IMR-90 (cell line): ENCODE data around the gene NECAB2. TPM values are rescaled to one million over a fixed set of nuclear protein-coding genes. Genes with fewer than 3 reads are reported as not detected.

Experiments
- ATAC-seq: fragments of 200-7000 bp; cut with Tn5 transposase; 2 replicates; pipeline ENCODE4 v1.9.1; 2020; ENCODE audit warnings: low read depth, mild to moderate bottlenecking, moderate library complexity
- BruUV-seq: library from RNA; stranded (reverse); fragments of 400-500 nt; replicated peaks from 2 replicates; lab custom pipeline; 2021; lab: Mats Ljungman, UMichigan
- CTCF ChIA-PET: fragments of 300-600 bp; formaldehyde crosslinking; extraction: SDS; loops from one replicate; lab custom pipeline; 2021; ENCODE audit warnings: antibody characterized with exemption; lab: Yijun Ruan, JAX
- POLR2A ChIA-PET: fragments of 300-600 bp; sonication (Branson Sonifier 250); formaldehyde crosslinking; loops from one replicate; lab custom pipeline; 2022; ENCODE audit warnings: antibody characterized with exemption; ENCODE audit not compliant: unreplicated experiment; lab: Charles Lee
- DNase-seq: peaks from one replicate; pipeline ENCODE4 v3.0.0; 2013
- H2AFZ ChIP-seq: replicated peaks from 2 replicates; pipeline ENCODE3; 2013; ENCODE audit warnings: low read length, mild to moderate bottlenecking; ENCODE audit not compliant: poor library complexity
- H2AK5ac ChIP-seq: 2 replicates; pipeline ENCODE4 v1.6.1; 2013; ENCODE audit warnings: low read depth, low read length, inconsistent platforms
- H2AK9ac ChIP-seq: replicated peaks from 2 replicates; pipeline ENCODE3; 2013; ENCODE audit warnings: mild to moderate bottlenecking, low read depth, low read length, moderate library complexity; ENCODE audit not compliant: poor library complexity
- H2BK120ac ChIP-seq: 2 replicates; pipeline ENCODE4 v1.6.1; 2013; ENCODE audit warnings: low read depth, low read length, inconsistent platforms
- H2BK15ac ChIP-seq: 3 replicates; pipeline ENCODE4 v1.6.1; 2013; ENCODE audit warnings: low read depth, low read length, inconsistent platforms
- H2BK20ac ChIP-seq: 2 replicates; pipeline ENCODE4 v1.6.1; 2013; ENCODE audit warnings: low read depth, mild to moderate bottlenecking, inconsistent platforms, low read length, moderate library complexity
- H2BK5ac ChIP-seq: 2 replicates; pipeline ENCODE4 v1.6.1; 2013; ENCODE audit warnings: mild to moderate bottlenecking, low read depth, low read length, inconsistent platforms; ENCODE audit not compliant: poor library complexity, severe bottlenecking
- H3K14ac ChIP-seq: replicated peaks from 2 replicates; pipeline ENCODE4 v1.6.1; 2013; ENCODE audit warnings: low read depth, low read length, inconsistent platforms
- H3K18ac ChIP-seq: 2 replicates; pipeline ENCODE4 v1.6.1; 2013; ENCODE audit warnings: low read depth, low read length, control low read depth
- H3K23ac ChIP-seq: 2 replicates; pipeline ENCODE4 v1.6.1; 2013; ENCODE audit warnings: low read depth, low read length, inconsistent platforms
- H3K27ac ChIP-seq: 2 replicates; pipeline ENCODE4 v1.5.1; 2013; ENCODE audit warnings: mild to moderate bottlenecking, control low read depth, low read length; ENCODE audit not compliant: insufficient read depth
- H3K27me3 ChIP-seq: 2 replicates; pipeline ENCODE4 v1.6.1; 2013; ENCODE audit warnings: low read length; ENCODE audit not compliant: control insufficient read depth, insufficient read depth
- H3K36me3 ChIP-seq: 2 replicates; pipeline ENCODE4 v1.6.1; 2013; ENCODE audit warnings: low read length, mixed read lengths; ENCODE audit not compliant: control insufficient read depth, insufficient read depth
- H3K4ac ChIP-seq: 2 replicates; pipeline ENCODE4 v1.6.1; 2013; ENCODE audit warnings: low read depth, low read length, inconsistent platforms
- H3K4me1 ChIP-seq: 2 replicates; pipeline ENCODE4 v1.6.1; 2013; ENCODE audit warnings: low read length, mixed read lengths; ENCODE audit not compliant: control insufficient read depth, insufficient read depth
- H3K4me2 ChIP-seq: 2 replicates; pipeline ENCODE4 v1.6.1; 2013; ENCODE audit warnings: low read depth, mild to moderate bottlenecking, control low read depth, low read length, moderate library complexity
- H3K4me3 ChIP-seq: 2 replicates; pipeline ENCODE4 v1.5.1; 2013; ENCODE audit warnings: low read depth, mild to moderate bottlenecking, control low read depth, low read length, moderate library complexity; ENCODE audit not compliant: insufficient read depth
- H3K56ac ChIP-seq: 2 replicates; pipeline ENCODE4 v1.6.1; 2013; ENCODE audit warnings: low read length, inconsistent platforms; ENCODE audit not compliant: insufficient read depth; ENCODE audit errors: extremely low read depth
- H3K79me1 ChIP-seq, 2 experiments: 2 replicates each; pipeline ENCODE4 v1.6.1; 2013; ENCODE audit warnings: low read length in 2 of 2, inconsistent platforms in 1 of 2, low read depth in 1 of 2
- H3K9ac ChIP-seq: 2 replicates; pipeline ENCODE4 v1.6.1; 2013; ENCODE audit warnings: low read depth, low read length, control low read depth
- H3K9me1 ChIP-seq: 2 replicates; pipeline ENCODE4 v1.6.1; 2013; ENCODE audit warnings: low read length, inconsistent platforms; ENCODE audit not compliant: insufficient read depth
- H3K9me3 ChIP-seq: 2 replicates; pipeline ENCODE4 v1.6.1; 2013; ENCODE audit warnings: low read length; ENCODE audit not compliant: control insufficient read depth, insufficient read depth
- H4K20me1 ChIP-seq: 2 replicates; pipeline ENCODE4 v1.6.1; 2013; ENCODE audit warnings: low read length, inconsistent platforms; ENCODE audit not compliant: insufficient read depth
- H4K5ac ChIP-seq: 2 replicates; pipeline ENCODE4 v1.6.1; 2013; ENCODE audit warnings: mild to moderate bottlenecking, low read depth, low read length, control low read depth
- H4K8ac ChIP-seq, 2 experiments: 2 replicates each; pipeline ENCODE4 v1.6.1; 2013; ENCODE audit warnings: low read depth in 2 of 2, low read length in 2 of 2, control low read depth in 1 of 2, inconsistent platforms in 1 of 2
- H4K91ac ChIP-seq: 2 replicates; pipeline ENCODE4 v1.6.1; 2013; ENCODE audit warnings: low read depth, low read length, inconsistent platforms; ENCODE audit not compliant: insufficient read depth
- CEBPB ChIP-seq: IDR thresholded peaks from 2 replicates; pipeline ENCODE4 v1.6.1; 2012; ENCODE audit warnings: low read depth, low read length, improper control_type of control experiment
- CHD1 ChIP-seq: IDR thresholded peaks from 2 replicates; pipeline ENCODE4 v1.6.1; 2012; ENCODE audit warnings: low read depth, low read length, improper control_type of control experiment
- CTCF ChIP-seq: conservative IDR thresholded peaks from 2 replicates; pipeline ENCODE4 v1.5.1; 2012; ENCODE audit warnings: mild to moderate bottlenecking, low read depth, low read length, improper control_type of control experiment
- FOS ChIP-seq: fragments of 150-350 bp; IDR thresholded peaks from 2 replicates; pipeline ENCODE4 v1.6.1; 2016; ENCODE audit warnings: low read depth, low read length
- MAFK ChIP-seq: IDR thresholded peaks from 2 replicates; pipeline ENCODE4 v1.6.1; 2012; ENCODE audit warnings: low read depth, low read length, improper control_type of control experiment
- MAZ ChIP-seq: IDR thresholded peaks from 2 replicates; pipeline ENCODE4 v1.6.1; 2012; ENCODE audit warnings: low read depth, mild to moderate bottlenecking, low read length, improper control_type of control experiment, moderate library complexity, borderline replicate concordance
- MXI1 ChIP-seq: IDR thresholded peaks from 2 replicates; pipeline ENCODE4 v1.6.1; 2012; ENCODE audit warnings: low read depth, mild to moderate bottlenecking, low read length, moderate library complexity, borderline replicate concordance
- NFE2L2 ChIP-seq: fragments of 150-350 bp; IDR thresholded peaks from 2 replicates; pipeline ENCODE4 v1.6.1; 2016; ENCODE audit warnings: low read depth, mild to moderate bottlenecking, low read length
- POLR2A ChIP-seq: IDR thresholded peaks from 2 replicates; pipeline ENCODE4 v1.6.1; 2012; ENCODE audit warnings: mild to moderate bottlenecking, low read depth, low read length
- RCOR1 ChIP-seq: IDR thresholded peaks from 2 replicates; pipeline ENCODE4 v1.6.1; 2012; ENCODE audit warnings: mild to moderate bottlenecking, low read length, improper control_type of control experiment; ENCODE audit not compliant: insufficient replicate concordance
- RFX5 ChIP-seq: IDR thresholded peaks from 2 replicates; pipeline ENCODE4 v1.8.0; 2012; ENCODE audit warnings: low read depth, mild to moderate bottlenecking, low read length, moderate library complexity
- SMC3 ChIP-seq: fragments of 150-350 bp; IDR thresholded peaks from 2 replicates; pipeline ENCODE4 v1.6.1; 2016; ENCODE audit warnings: low read depth, mild to moderate bottlenecking, antibody characterized with exemption, low read length, moderate library complexity
- USF2 ChIP-seq: fragments of 150-350 bp; IDR thresholded peaks from 2 replicates; pipeline ENCODE4 v1.6.1; 2017; ENCODE audit warnings: mild to moderate bottlenecking, antibody characterized with exemption, low read length, low read depth
- WGBS, 2 experiments: methylation state at CpG; one replicate each; pipeline versions ENCODE4 v1.1.5 to v1.1.7; 2013; ENCODE audit warnings: missing lambda C conversion rate in 2 of 2; ENCODE audit not compliant: insufficient read length in 1 of 2; ENCODE audit errors: extremely low coverage in 2 of 2; 5-methylcytosine and 5-hydroxymethylcytosine counted together
- dilution Hi-C: fragments of 300-500 bp; cut with HindIII; formaldehyde crosslinking; loops from one replicate; pipeline ENCODE4 v1.14.3; 2018; ENCODE audit warnings: low sequenced_read_pairs; ENCODE audit not compliant: unreplicated experiment
- in situ Hi-C: fragments of 300-500 bp; cut with MboI; formaldehyde crosslinking; loops from 3 replicates; pipeline ENCODE4 v1.14.3; 2019; ENCODE audit warnings: low sequenced_read_pairs, inconsistent platforms, mixed read lengths
- intact Hi-C: fragments of 100-400 bp; cut with micrococcal nuclease; formaldehyde crosslinking; loops from 2 replicates; pipeline ENCODE4 v1.10.0; 2022
- polyA plus RNA-seq, 3 experiments: library from polyadenylated mRNA; depleted of rRNA; stranded (reverse); fragments of >200 nt; gene quantifications; 2 replicates each; pipeline ENCODE4 v1.2.3, GENCODE V29; 2012; ENCODE audit warnings: low replicate concordance in 1 of 3
- total RNA-seq: library from RNA; depleted of rRNA; stranded (reverse); fragments of >200 nt; gene quantifications from 2 replicates; pipeline ENCODE4 v1.2.3, GENCODE V29; 2012

The NECAB2 gene
- total and polyA plus RNA-seq, 2 of the 4 experiments (the other 2 are of a cell fraction), result 0.27 TPM; not detected in 1

GRCh38 chr16:84029297-84030047 is 61.4 kb downstream of the NECAB2 start:
- Histone ChIP-seq H2AK5ac (no peak overlapping the region), H2BK15ac (no peak overlapping the region), H3K4me2 (no peak overlapping the region), H3K9ac (no peak overlapping the region), H4K8ac (no peak overlapping the region), H3K4ac (no peak overlapping the region), H3K23ac (no peak overlapping the region), H3K79me1 (no peaks in the 10 kb centered on the region), H2BK5ac (no peak overlapping the region), H3K18ac (no peak overlapping the region), H3K36me3 (no peaks in the 10 kb centered on the region), H3K4me3 (no peak overlapping the region), H3K4me1 (peaks cover 2% of the 10 kb centered on the region; the same call in 1 of the 2 replicates), H2AFZ (no peak overlapping the region), H3K9me1 (no peaks in the 10 kb centered on the region; the same call in 1 of the 2 replicates), H4K5ac (no peak overlapping the region), H2AK9ac (no peak overlapping the region), H2BK20ac (no peak overlapping the region), H3K27me3 (peaks cover 39% of the 10 kb centered on the region), H3K14ac (no peak overlapping the region), H4K20me1 (no peaks in the 10 kb centered on the region), H3K56ac (no peak overlapping the region), H4K91ac (no peak overlapping the region), H3K27ac (no peak overlapping the region), H2BK120ac (no peak overlapping the region), H3K9me3 (no peaks in the 10 kb centered on the region)
- WGBS, 2 experiments, result 62% methylated on average over 8 of the region's 14 CpGs; no CpG with 5 or more reads in 1 of the 2 experiments
- dilution Hi-C loops, result no loop called here
- ChIA-PET POLR2A (no interaction called here), CTCF (no interaction called here)
- no peak for TF ChIP-seq CTCF
- TF ChIP-seq POLR2A, result no peak
- TF ChIP-seq RCOR1, result no peak
- no peak for TF ChIP-seq MXI1
- no peak for TF ChIP-seq CEBPB
- no peak for TF ChIP-seq MAFK
- no peak for TF ChIP-seq NFE2L2
- no peak for TF ChIP-seq RFX5
- TF ChIP-seq MAZ, result no peak
- no peak for TF ChIP-seq USF2
- TF ChIP-seq FOS, result no peak
- TF ChIP-seq SMC3, result no peak
- TF ChIP-seq CHD1, result no peak
- DNase-seq (no peak), ATAC-seq (no peak)
- intact Hi-C loops, result no loop called here
- in situ Hi-C loops, result no loop called here
- no TSS peak for BruUV-seq
